ENCODE results near the gene ALK.

- TF ChIP-seq CTCF (conservative IDR thresholded peaks at IDR 0.05; ENCODE audit: low read depth, low read length) (no peak), EZH2phosphoT487 (IDR thresholded peaks at IDR 0.05; ENCODE audit: borderline replicate concordance, low read length) (no peak), EZH2 (IDR thresholded peaks at IDR 0.05; ENCODE audit: low read length, unreplicated experiment) (no peak)
Measured at GRCh38 chr2:29157131-29157530, 764.3 kb downstream of the ALK start.
